Small intestine (tissue), 7 donors: ENCODE results near the gene LRRC63. TPM values are rescaled to one million over a fixed set of nuclear protein-coding genes. Genes with fewer than 3 reads are reported as not detected.

Source experiments
- DNase-seq, 2 donors: peaks; one replicate each; pipeline versions ENCODE4 v3.0.0 to v3.0.0-alpha.2; 2013
- FAIRE-seq: peaks from 2 replicates; lab custom pipeline; 2012; peaks lifted over from hg19 to GRCh38; lab: Jason Lieb, UNC
- H3K27ac ChIP-seq, 3 donors: one replicate each; pipeline ENCODE4 v1.5.1; 2013; ENCODE audit warnings: low read length in 2 of 3, mild to moderate bottlenecking in 2 of 3, control low read depth in 1 of 3, inconsistent platforms in 1 of 3, low read depth in 1 of 3, moderate library complexity in 1 of 3
- H3K27me3 ChIP-seq, 3 donors: one replicate each; pipeline ENCODE4 v1.6.1; 2013; ENCODE audit warnings: low read length in 3 of 3, inconsistent platforms in 1 of 3; ENCODE audit not compliant: control insufficient read depth in 3 of 3, insufficient read depth in 3 of 3
- H3K36me3 ChIP-seq, 3 donors: one replicate each; pipeline ENCODE4 v1.6.1; 2013; ENCODE audit warnings: low read length in 3 of 3, inconsistent platforms in 1 of 3, low read depth in 1 of 3, mild to moderate bottlenecking in 1 of 3, moderate library complexity in 1 of 3; ENCODE audit not compliant: control insufficient read depth in 3 of 3, insufficient read depth in 2 of 3
- H3K4me1 ChIP-seq, 3 donors: one replicate each; pipeline ENCODE4 v1.6.1; 2013; ENCODE audit warnings: low read length in 2 of 3, inconsistent platforms in 1 of 3, low read depth in 1 of 3, mild to moderate bottlenecking in 1 of 3, moderate library complexity in 1 of 3; ENCODE audit not compliant: control insufficient read depth in 3 of 3, insufficient read depth in 2 of 3
- H3K4me3 ChIP-seq, 3 donors: one replicate each; pipeline ENCODE4 v1.5.1; 2013; ENCODE audit warnings: low read length in 3 of 3, control low read depth in 1 of 3, inconsistent platforms in 1 of 3, low read depth in 1 of 3, mild to moderate bottlenecking in 1 of 3, moderate library complexity in 1 of 3
- H3K9me3 ChIP-seq, 2 donors: one replicate each; pipeline ENCODE4 v1.6.1; 2013; ENCODE audit warnings: low read depth in 1 of 2, low read length in 1 of 2; ENCODE audit not compliant: control insufficient read depth in 2 of 2, insufficient read depth in 1 of 2
- WGBS, 3 donors: extraction: QIAGEN DNeasy Blood & Tissue Kit; methylation state at CpG; one replicate each; pipeline ENCODE4 v1.1.7; 2013; 5-methylcytosine and 5-hydroxymethylcytosine counted together
- polyA plus RNA-seq, 4 donors: library from polyadenylated mRNA; stranded (reverse) in 3 of 4; unstranded in 1 of 4; fragments of 200-250 nt in 3 of 4; fragments of 120-200 nt in 1 of 4; gene quantifications; one replicate each; pipeline versions ENCODE4 v1.2.1 to v1.2.3, GENCODE V29; 2013
- donor health status: healthy with polysubstance abuse.
- donor health status: control.
- donor health status: control.
- donor health status: Bipolar disorder and iron deficiency.
- donor health status: healthy.

The LRRC63 gene
- polyA plus RNA-seq, 4 donors, result 0.03 TPM; not detected in 3

- Histone ChIP-seq H3K36me3 (no peaks in the 10 kb centered on the region), H3K4me3 (no peak overlapping the region), H3K9me3 (no peaks in the 10 kb centered on the region), H3K4me1 (no peaks in the 10 kb centered on the region), H3K27me3 (no peaks in the 10 kb centered on the region), H3K27ac (no peak overlapping the region)
- FAIRE-seq, result no peak
- no peak for DNase-seq
These were observed 32.9 kb upstream of the LRRC63 start for GRCh38 chr13:46178821-46179220.

GRCh38 chr13:46179491-46179908 is 32.2 kb upstream of the LRRC63 start:
- no peaks in the 10 kb centered on the region for H3K27me3 ChIP-seq
- no peak overlapping the region for H3K27ac ChIP-seq
- H3K4me3 ChIP-seq, result no peak overlapping the region
- no peaks in the 10 kb centered on the region for H3K9me3 ChIP-seq
- DNase-seq, result peak in 1 of 2 donors; percentile 43
- no peak for FAIRE-seq
- H3K36me3 ChIP-seq, result no peaks in the 10 kb centered on the region
- WGBS, 3 donors, result 46 to 62% (median 48%) methylated on average over 3 of the region's 3 CpGs
- H3K4me1 ChIP-seq, result no peaks in the 10 kb centered on the region

- DNase-seq, result no peak
- FAIRE-seq, result no peak
- Histone ChIP-seq H3K27me3 (no peaks in the 10 kb centered on the region), H3K27ac (peak overlapping the region in 1 of 3 donors; percentile 82), H3K9me3 (no peaks in the 10 kb centered on the region), H3K4me1 (no peaks in the 10 kb centered on the region), H3K4me3 (peak overlapping the region in 2 of 3 donors; percentile 16 to 24), H3K36me3 (no peaks in the 10 kb centered on the region)
- whole genome bisulfite sequencing, 3 donors, result 30 to 35% (median 34%) methylated on average over 5 of the region's 5 CpGs
These were observed 31.6 kb upstream of the LRRC63 start for GRCh38 chr13:46179969-46180763.

DNA sequence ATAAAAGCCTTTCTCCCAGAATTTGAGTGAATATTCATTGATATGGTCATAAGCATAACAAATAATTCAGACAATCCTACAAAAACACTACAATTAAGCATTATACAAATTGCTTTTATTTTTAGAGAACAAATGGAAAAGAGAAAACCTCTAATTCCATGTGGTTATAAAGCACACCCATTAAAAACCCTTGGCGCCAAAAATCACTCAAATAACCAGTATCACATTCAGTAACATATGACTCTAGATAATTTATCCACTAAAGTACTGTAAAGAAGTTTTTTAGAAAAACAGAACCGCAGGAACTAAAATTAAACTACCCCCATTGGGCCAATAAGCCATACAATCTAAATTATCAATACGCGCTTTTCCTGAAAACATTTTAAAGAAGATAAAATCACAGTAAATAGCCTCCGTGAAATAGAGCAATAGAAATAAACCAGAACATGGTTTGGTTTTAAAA is 30.3 kb upstream of the LRRC63 start:
- Histone ChIP-seq H3K27ac (peak overlapping the region in 2 of 3 donors; percentile 52 to 95), H3K27me3 (no peaks in the 10 kb centered on the region), H3K9me3 (no peaks in the 10 kb centered on the region), H3K4me3 (peak overlapping the region in 2 of 3 donors; percentile 34 to 47), H3K36me3 (no peaks in the 10 kb centered on the region), H3K4me1 (no peaks in the 10 kb centered on the region)
- FAIRE-seq, result no peak
- DNase-seq, result no peak
- whole genome bisulfite sequencing, 3 donors, result 68 to 85% (median 73%) methylated on average over 5 of the region's 5 CpGs

DNA sequence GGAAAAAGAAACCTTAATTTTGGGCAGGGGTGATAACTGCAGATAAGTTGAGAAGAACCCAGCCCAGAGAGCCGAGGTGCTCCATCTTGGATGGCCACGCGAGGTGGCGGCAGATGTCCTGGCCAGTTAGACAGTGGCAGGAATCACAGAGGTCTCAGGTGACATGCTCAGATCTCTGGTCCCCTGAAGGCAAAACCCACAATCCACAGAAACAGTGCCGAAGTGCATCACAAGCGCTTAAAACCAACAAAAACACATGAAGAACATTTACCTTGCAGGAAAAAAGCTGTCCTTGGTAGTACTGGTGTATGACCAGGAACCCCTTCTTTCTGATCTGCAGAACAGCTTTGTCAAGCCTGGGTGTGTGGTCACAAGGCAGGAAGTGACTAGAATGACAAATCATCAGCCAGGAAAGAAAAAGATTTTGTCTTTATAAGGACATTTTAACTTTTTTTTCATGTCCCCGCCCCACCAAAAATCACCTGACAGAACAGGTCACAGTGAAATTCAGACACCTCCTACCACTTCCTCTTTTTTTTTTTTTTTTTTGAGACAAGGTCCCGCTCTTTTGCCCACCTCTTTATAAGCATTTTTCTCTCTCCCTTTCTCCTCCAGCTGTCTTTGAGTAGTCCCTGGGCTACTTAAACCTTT is 29.8 kb upstream of the LRRC63 start, which contains the start of gene LCP1:
Gene LCP1, minus strand, starts transcription at position 338 of the 651 bp plus-strand sequence. CDS start 22,515 bp downstream, outside the sequence.
- no peaks in the 10 kb centered on the region for H3K9me3 ChIP-seq
- H3K4me3 ChIP-seq, result peak within 1 kb of the TSS in 2 of 3 donors; percentile 34 to 47
- 61 to 76% (median 70%) methylated on average over 8 of the region's 8 CpGs for WGBS, 3 donors
- H3K27ac ChIP-seq, result peak within 1 kb of the TSS in 2 of 3 donors; percentile 65 to 95
- no peaks in the 10 kb centered on the region for H3K27me3 ChIP-seq
- no peak for FAIRE-seq
- no peaks in the 10 kb centered on the region for H3K36me3 ChIP-seq
- DNase-seq, result peak; percentile 13 to 75
- no peaks in the 10 kb centered on the region for H3K4me1 ChIP-seq

GRCh38 chr13:46182491-46182877 is 29.2 kb upstream of the LRRC63 start:
- FAIRE-seq (no peak), DNase-seq (no peak)
- no peak overlapping the region for H3K4me3 ChIP-seq
- WGBS, 3 donors, result 37 to 61% (median 49%) methylated on average over 2 of the region's 2 CpGs
- H3K27me3 ChIP-seq, result no peaks in the 10 kb centered on the region
- no peaks in the 10 kb centered on the region for H3K36me3 ChIP-seq
- peak overlapping the region in 2 of 3 donors; percentile 52 to 55 for H3K27ac ChIP-seq
- no peaks in the 10 kb centered on the region for H3K4me1 ChIP-seq
- H3K9me3 ChIP-seq, result no peaks in the 10 kb centered on the region

DNA sequence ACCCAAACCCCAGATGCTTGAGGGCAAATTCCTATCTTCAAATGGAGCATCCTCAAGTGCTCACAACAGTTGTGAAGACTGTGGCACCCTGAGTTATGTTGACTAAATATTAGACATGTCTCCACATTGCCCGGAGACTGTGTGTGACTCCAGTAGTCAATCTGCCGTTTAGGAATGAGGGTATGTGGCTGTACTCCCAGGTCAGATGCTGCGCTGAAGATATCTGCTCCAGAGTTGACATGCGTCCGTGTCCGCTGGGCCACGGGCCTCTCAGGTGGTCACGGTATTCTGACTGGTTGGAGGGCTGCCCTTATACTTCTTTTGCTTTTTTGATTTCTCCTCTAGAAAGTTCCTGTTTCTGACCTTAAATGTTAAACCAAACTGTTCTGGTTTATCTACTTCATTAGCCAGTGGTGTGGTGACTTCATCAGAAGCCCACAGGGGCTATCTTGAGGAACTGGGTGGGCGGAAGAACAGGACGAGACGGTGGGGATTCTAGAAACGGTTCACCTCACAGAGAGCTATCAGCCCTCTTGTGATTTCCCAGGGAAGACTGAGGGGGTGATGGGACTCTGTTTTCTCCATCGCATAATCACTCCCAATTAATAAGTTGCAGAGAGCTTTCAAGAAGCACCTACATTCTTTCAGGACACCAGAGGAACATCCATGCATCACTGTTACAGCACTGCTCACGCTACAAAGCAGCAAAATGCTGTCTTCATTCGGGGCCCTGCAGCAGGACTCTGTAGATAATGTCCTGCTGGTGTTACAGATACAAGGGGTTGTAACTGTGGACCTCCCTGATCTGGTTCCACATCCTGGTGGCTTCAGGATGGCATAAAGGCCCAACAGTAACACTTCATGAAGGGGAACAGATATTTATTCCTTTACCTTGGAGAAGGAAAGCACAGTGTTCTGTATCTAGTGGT is 28.4 kb upstream of the LRRC63 start:
- no peak for FAIRE-seq
- WGBS, 3 donors, result 68 to 81% (median 74%) methylated on average over 15 of the region's 15 CpGs
- peak overlapping the region in 2 of 3 donors; percentile 65 to 72 for H3K27ac ChIP-seq

DNA sequence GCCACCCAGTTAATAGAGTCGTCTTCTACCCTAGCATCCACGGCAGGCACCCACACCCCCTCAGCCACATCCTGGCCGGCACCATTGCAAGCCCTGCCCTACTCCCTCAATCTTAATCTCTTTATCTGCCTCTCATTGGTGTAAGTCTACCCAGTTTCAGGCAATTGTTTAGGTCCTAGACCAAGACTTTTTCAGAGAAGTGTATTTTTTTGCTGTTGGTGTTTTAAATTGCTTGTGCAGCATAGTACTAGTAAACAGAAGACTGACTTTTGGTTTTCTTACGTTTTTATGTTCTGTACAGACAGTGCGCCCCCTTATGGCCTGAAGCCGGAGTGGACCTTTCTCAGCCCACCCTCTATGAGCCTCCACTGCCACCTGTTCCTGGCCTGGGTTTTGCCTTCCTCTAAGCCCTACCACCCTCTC is 27.4 kb upstream of the LRRC63 start:
- H3K27me3 ChIP-seq, result no peaks in the 10 kb centered on the region
- H3K4me1 ChIP-seq, result no peaks in the 10 kb centered on the region
- no peaks in the 10 kb centered on the region for H3K9me3 ChIP-seq
- no peak overlapping the region for H3K4me3 ChIP-seq
- FAIRE-seq (no peak), DNase-seq (peak; percentile 13 to 47)
- no peaks in the 10 kb centered on the region for H3K36me3 ChIP-seq
- WGBS, 3 donors, result 28 to 44% (median 33%) methylated on average over 6 of the region's 6 CpGs
- H3K27ac ChIP-seq, result peak overlapping the region in 2 of 3 donors; percentile 48 to 60

More for the DNA sequence above, 28.4 kb upstream of the LRRC63 start:
- no peaks in the 10 kb centered on the region for H3K4me1 ChIP-seq
- no peak for DNase-seq
- H3K4me3 ChIP-seq, result no peak overlapping the region
- no peaks in the 10 kb centered on the region for H3K9me3 ChIP-seq
- H3K27me3 ChIP-seq, result no peaks in the 10 kb centered on the region
- H3K36me3 ChIP-seq, result no peaks in the 10 kb centered on the region
